Panc1 (cell line): ENCODE measurements around the gene QKI.

ENCODE experiments used
- CTCF ChIP-seq: fragments of 450-650 bp; IDR thresholded peaks from 2 replicates; pipeline ENCODE4 v1.5.1; 2017; ENCODE audit warnings: mild to moderate bottlenecking
- POLR2AphosphoS5 ChIP-seq: IDR thresholded peaks from 2 replicates; pipeline ENCODE4 v1.6.1; 2012; ENCODE audit warnings: mild to moderate bottlenecking, low read depth, low read length, moderate library complexity
- REST ChIP-seq, 2 experiments: IDR thresholded peaks; 2 replicates each; pipeline ENCODE4 v1.6.1; 2011 to 2012; ENCODE audit warnings: low read depth in 2 of 2, control low read depth in 1 of 2, low read length in 1 of 2, mild to moderate bottlenecking in 1 of 2, moderate library complexity in 1 of 2; ENCODE audit not compliant: insufficient read depth in 1 of 2
- TCF7L2 ChIP-seq: IDR thresholded peaks from 2 replicates; pipeline ENCODE4 v1.6.1; 2011; ENCODE audit warnings: mild to moderate bottlenecking, low read depth, low read length, inconsistent platforms

DNA sequence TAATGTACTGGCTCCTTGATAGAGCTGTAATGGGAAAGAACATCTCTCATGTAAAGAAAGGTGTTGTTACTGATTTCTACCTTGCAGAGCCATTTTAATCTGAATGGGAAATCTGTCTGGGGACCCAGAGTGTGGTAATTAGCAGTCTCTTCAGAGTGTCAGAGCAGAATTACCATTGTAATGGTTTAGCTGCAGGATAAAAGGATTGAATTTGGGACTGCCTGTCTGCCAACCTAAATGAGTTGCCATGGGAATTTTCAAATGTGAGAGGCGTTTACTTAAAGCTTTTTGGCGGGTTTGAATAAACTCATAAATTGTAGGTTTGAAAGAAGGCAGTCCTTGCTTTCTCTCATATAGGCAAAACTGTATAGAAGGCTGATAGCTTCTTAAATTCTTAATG lies 128.8 kb downstream of the QKI start:
- TF ChIP-seq CTCF (no peak), POLR2AphosphoS5 (no peak), TCF7L2 (no peak), REST (IDR thresholded peaks at IDR 0.05; ENCODE audit: insufficient read depth in 1 of 2, low read depth in 2 of 2, low read length in 1 of 2) (no peak)
